ENCODE results near the gene CCDC33. TPM values are rescaled to one million over a fixed set of nuclear protein-coding genes. Genes with fewer than 3 reads are reported as not detected.

CCDC33 gene
- total and polyA plus RNA-seq, 2 experiments from 2014 or later, result 2.6 to 2.8 TPM

GRCh38 chr15:74328331-74329056, 92.4 kb downstream of the CCDC33 start:
- no peaks in the 10 kb centered on the region for H3K27me3 ChIP-seq (ENCODE audit: insufficient read depth)
- H3K9me2 ChIP-seq (ENCODE audit: insufficient read depth), result no peaks in the 10 kb centered on the region
- Mint-ChIP-seq H3K36me3 (ENCODE audit: low read depth) (no peaks in the 10 kb centered on the region; the same call in 2 of the 3 replicates), H3K4me1 (peaks cover 20% of the 10 kb centered on the region), H3K27ac (no peak overlapping the region), H3K9me3 (no peaks in the 10 kb centered on the region), H3K27me3 (ENCODE audit: insufficient read depth, low read depth, poor library complexity) (peaks cover 13% of the 10 kb centered on the region), H3K4me3 (no peak overlapping the region; the same call in 2 of the 3 replicates)
- ATAC-seq, result no peak
- no peak overlapping the region for H2AFZ ChIP-seq
- H3K36me3 ChIP-seq (ENCODE audit: insufficient read depth), result no peaks in the 10 kb centered on the region
- H3K27ac ChIP-seq (ENCODE audit: low read depth), result no peak overlapping the region
- H3K4me2 ChIP-seq, result no peak overlapping the region
- no peaks in the 10 kb centered on the region for H4K20me1 ChIP-seq (replicated peaks; ENCODE audit: insufficient read depth)
- H3K4me1 ChIP-seq (ENCODE audit: insufficient read depth), result no peaks in the 10 kb centered on the region; the same call in 1 of the 2 replicates
- DNase-seq (ENCODE audit: low spot score), result no peak
- no peaks in the 10 kb centered on the region for H3F3A ChIP-seq (replicated peaks; ENCODE audit: low read depth)
- TF ChIP-seq CTCF (conservative IDR thresholded peaks at IDR 0.05; ENCODE audit: low read depth in 2 of 2), result no peak
- no peak for TF ChIP-seq JUNB (IDR thresholded peaks at IDR 0.05; ENCODE audit: unreplicated experiment)
- TF ChIP-seq ZNF114 (CRISPR knock-in tag; IDR thresholded peaks at IDR 0.05), result no peak
- no peak for TF ChIP-seq EZH2phosphoT487 (IDR thresholded peaks at IDR 0.05; ENCODE audit: unreplicated experiment)
- no peak for TF ChIP-seq POLR2AphosphoS5 (IDR thresholded peaks at IDR 0.05; ENCODE audit: low read depth)
- TF ChIP-seq STAT1 (IDR thresholded peaks at IDR 0.05; ENCODE audit: unreplicated experiment), result no peak
- TF ChIP-seq NANOG (IDR thresholded peaks at IDR 0.05; ENCODE audit: borderline replicate concordance), result no peak
- TF ChIP-seq EZH2 (IDR thresholded peaks at IDR 0.05; ENCODE audit: low read depth, unreplicated experiment), result no peak
- TF ChIP-seq, protein P1, sequence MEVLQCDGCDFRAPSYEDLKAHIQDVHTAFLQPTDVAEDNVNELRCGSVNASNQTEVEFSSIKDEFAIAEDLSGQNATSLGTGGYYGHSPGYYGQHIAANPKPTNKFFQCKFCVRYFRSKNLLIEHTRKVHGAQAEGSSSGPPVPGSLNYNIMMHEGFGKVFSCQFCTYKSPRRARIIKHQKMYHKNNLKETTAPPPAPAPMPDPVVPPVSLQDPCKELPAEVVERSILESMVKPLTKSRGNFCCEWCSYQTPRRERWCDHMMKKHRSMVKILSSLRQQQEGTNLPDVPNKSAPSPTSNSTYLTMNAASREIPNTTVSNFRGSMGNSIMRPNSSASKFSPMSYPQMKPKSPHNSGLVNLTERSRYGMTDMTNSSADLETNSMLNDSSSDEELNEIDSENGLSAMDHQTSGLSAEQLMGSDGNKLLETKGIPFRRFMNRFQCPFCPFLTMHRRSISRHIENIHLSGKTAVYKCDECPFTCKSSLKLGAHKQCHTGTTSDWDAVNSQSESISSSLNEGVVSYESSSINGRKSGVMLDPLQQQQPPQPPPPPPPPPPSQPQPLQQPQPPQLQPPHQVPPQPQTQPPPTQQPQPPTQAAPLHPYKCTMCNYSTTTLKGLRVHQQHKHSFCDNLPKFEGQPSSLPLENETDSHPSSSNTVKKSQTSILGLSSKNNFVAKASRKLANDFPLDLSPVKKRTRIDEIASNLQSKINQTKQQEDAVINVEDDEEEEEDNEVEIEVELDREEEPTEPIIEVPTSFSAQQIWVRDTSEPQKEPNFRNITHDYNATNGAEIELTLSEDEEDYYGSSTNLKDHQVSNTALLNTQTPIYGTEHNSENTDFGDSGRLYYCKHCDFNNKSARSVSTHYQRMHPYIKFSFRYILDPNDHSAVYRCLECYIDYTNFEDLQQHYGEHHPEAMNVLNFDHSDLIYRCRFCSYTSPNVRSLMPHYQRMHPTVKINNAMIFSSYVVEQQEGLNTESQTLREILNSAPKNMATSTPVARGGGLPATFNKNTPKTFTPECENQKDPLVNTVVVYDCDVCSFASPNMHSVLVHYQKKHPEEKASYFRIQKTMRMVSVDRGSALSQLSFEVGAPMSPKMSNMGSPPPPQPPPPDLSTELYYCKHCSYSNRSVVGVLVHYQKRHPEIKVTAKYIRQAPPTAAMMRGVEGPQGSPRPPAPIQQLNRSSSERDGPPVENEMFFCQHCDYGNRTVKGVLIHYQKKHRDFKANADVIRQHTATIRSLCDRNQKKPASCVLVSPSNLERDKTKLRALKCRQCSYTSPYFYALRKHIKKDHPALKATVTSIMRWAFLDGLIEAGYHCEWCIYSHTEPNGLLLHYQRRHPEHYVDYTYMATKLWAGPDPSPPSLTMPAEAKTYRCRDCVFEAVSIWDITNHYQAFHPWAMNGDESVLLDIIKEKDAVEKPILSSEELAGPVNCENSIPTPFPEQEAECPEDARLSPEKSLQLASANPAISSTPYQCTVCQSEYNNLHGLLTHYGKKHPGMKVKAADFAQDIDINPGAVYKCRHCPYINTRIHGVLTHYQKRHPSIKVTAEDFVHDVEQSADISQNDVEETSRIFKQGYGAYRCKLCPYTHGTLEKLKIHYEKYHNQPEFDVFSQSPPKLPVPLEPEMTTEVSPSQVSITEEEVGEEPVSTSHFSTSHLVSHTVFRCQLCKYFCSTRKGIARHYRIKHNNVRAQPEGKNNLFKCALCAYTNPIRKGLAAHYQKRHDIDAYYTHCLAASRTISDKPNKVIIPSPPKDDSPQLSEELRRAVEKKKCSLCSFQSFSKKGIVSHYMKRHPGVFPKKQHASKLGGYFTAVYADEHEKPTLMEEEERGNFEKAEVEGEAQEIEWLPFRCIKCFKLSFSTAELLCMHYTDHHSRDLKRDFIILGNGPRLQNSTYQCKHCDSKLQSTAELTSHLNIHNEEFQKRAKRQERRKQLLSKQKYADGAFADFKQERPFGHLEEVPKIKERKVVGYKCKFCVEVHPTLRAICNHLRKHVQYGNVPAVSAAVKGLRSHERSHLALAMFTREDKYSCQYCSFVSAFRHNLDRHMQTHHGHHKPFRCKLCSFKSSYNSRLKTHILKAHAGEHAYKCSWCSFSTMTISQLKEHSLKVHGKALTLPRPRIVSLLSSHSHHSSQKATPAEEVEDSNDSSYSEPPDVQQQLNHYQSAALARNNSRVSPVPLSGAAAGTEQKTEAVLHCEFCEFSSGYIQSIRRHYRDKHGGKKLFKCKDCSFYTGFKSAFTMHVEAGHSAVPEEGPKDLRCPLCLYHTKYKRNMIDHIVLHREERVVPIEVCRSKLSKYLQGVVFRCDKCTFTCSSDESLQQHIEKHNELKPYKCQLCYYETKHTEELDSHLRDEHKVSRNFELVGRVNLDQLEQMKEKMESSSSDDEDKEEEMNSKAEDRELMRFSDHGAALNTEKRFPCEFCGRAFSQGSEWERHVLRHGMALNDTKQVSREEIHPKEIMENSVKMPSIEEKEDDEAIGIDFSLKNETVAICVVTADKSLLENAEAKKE (CRISPR knock-in tag; IDR thresholded peaks at IDR 0.05), result no peak
- TF ChIP-seq ETS1 (IDR thresholded peaks at IDR 0.05), result no peak
- TF ChIP-seq REST (IDR thresholded peaks at IDR 0.05; ENCODE audit: unreplicated experiment), result no peak
- no peak for TF ChIP-seq ZNF331 (CRISPR knock-in tag; IDR thresholded peaks at IDR 0.05; ENCODE audit: low read depth)
- no peak for TF ChIP-seq CREB1 (CRISPR knock-in tag; IDR thresholded peaks at IDR 0.05; ENCODE audit: low read depth)
- no peaks in the 10 kb centered on the region for H3K79me2 ChIP-seq (replicated peaks; ENCODE audit: insufficient read depth)
- no peak overlapping the region for H3K4me3 ChIP-seq

Measured in GM23338 (cell line).